ENCODE measurements around the gene ARV1. TPM values are rescaled to one million over a fixed set of nuclear protein-coding genes. Genes with fewer than 3 reads are reported as not detected.

ARV1 gene
- total and polyA plus RNA-seq, 10 of the 15 experiments (the other 5 are each of a cell fraction or from before 2014, with no cell fraction given), result 23.2 to 55.1 (median 35.6) TPM

- no TSS peak for BruUV-seq (replicated peaks)
- ChIA-PET SMC1A (ENCODE audit: uncharacterized antibody, unreplicated experiment) (no interaction called here), POLR2A (no interaction called here), RAD21 (ENCODE audit: unreplicated experiment) (no interaction called here), CTCF (no interaction called here)
- Histone ChIP-seq H3K36me3 (ENCODE audit: control insufficient read depth in 2 of 2, insufficient read depth in 2 of 2, low read length in 1 of 2) (peaks cover 0 to 8% of the 10 kb centered on the region in 2 experiments; a peak in 3 of 4 replicates), H3K4me2 (ENCODE audit: control insufficient read depth, insufficient read depth) (no peak overlapping the region), H4K20me1 (ENCODE audit: control insufficient read depth, insufficient read depth) (no peaks in the 10 kb centered on the region), H3K9ac (ENCODE audit: control insufficient read depth, insufficient read depth, low read length) (no peak overlapping the region), H3K4me3 (no peak overlapping the region), H3K4me1 (ENCODE audit: control insufficient read depth, insufficient read depth, low read length) (no peaks in the 10 kb centered on the region), H3K79me2 (ENCODE audit: control insufficient read depth, insufficient read depth, low read length) (no peaks in the 10 kb centered on the region), H3K9me3 (replicated peaks; ENCODE audit: control insufficient read depth, insufficient read depth, low read length) (no peaks in the 10 kb centered on the region), H3K27ac (ENCODE audit: control insufficient read depth, insufficient read depth) (no peak overlapping the region), H2AFZ (ENCODE audit: control insufficient read depth, low read depth, low read length) (no peak overlapping the region), H3K27me3 (replicated peaks in 1 of 2; ENCODE audit: control insufficient read depth in 2 of 2, insufficient read depth in 2 of 2, low read length in 1 of 2) (no peaks in the 10 kb centered on the region)
- no peak for ATAC-seq
- no peak for TF ChIP-seq RFX5 (IDR thresholded peaks at IDR 0.05; ENCODE audit: low read depth, low read length)
- no peak for TF ChIP-seq RCOR1 (conservative IDR thresholded peaks at IDR 0.05; ENCODE audit: low read depth, low read length)
- no peak for TF ChIP-seq PBX3 (IDR thresholded peaks at IDR 0.05; ENCODE audit: insufficient replicate concordance, low read depth, low read length)
- intact Hi-C loops (cut with micrococcal nuclease; ENCODE audit: unreplicated experiment), result no loop called here
- WGBS (ENCODE audit: insufficient coverage, insufficient replicate concordance, low lambda C conversion rate, missing lambda C conversion rate), result 97% methylated on average over 2 of the region's 2 CpGs
- in situ Hi-C loops (cut with MboI), result no loop called here
- no peak for FAIRE-seq
- no peak for DNase-seq (ENCODE audit: low read depth, low spot score)
Observed at GRCh38 chr1:230943048-230943593, 35.8 kb upstream of the ARV1 start.

- ATAC-seq (no peak), DNase-seq (ENCODE audit: low read depth, low spot score) (no peak), FAIRE-seq (no peak)
- WGBS (ENCODE audit: insufficient coverage, insufficient replicate concordance, low lambda C conversion rate, missing lambda C conversion rate), result 35% methylated on average over 1 of the region's 1 CpG
- no peak overlapping the region for H3K4me2 ChIP-seq (ENCODE audit: control insufficient read depth, insufficient read depth)
- no peaks in the 10 kb centered on the region for H3K27me3 ChIP-seq (replicated peaks in 1 of 2; ENCODE audit: control insufficient read depth in 2 of 2, insufficient read depth in 2 of 2, low read length in 1 of 2)
- POLR2A ChIA-PET, result no interaction called here
- no peak overlapping the region for H3K27ac ChIP-seq (ENCODE audit: control insufficient read depth, insufficient read depth)
- in situ Hi-C loops (cut with MboI) (no loop called here), intact Hi-C loops (cut with micrococcal nuclease; ENCODE audit: unreplicated experiment) (no loop called here)
- no peaks in the 10 kb centered on the region for H3K79me2 ChIP-seq (ENCODE audit: control insufficient read depth, insufficient read depth, low read length)
- SMC1A ChIA-PET (ENCODE audit: uncharacterized antibody, unreplicated experiment), result interaction anchor here (1.5 kb wide), 1 partner anchor 31 kb away, joined by 3 read pairs; the partner anchor contains the start of genes ARV1 and TTC13
- H3K9me3 ChIP-seq (replicated peaks; ENCODE audit: control insufficient read depth, insufficient read depth, low read length), result no peaks in the 10 kb centered on the region
- no peak overlapping the region for H3K9ac ChIP-seq (ENCODE audit: control insufficient read depth, insufficient read depth, low read length)
- BruUV-seq (replicated peaks), result no TSS peak
- no peak overlapping the region for H2AFZ ChIP-seq (ENCODE audit: control insufficient read depth, low read depth, low read length)
- H3K36me3 ChIP-seq (ENCODE audit: control insufficient read depth in 2 of 2, insufficient read depth in 2 of 2, low read length in 1 of 2), result peaks cover 0 to 2% of the 10 kb centered on the region in 2 experiments; a peak in 1 of 4 replicates
- H3K4me3 ChIP-seq, result no peak overlapping the region
- CTCF ChIA-PET, result no interaction called here
- no peaks in the 10 kb centered on the region for H3K4me1 ChIP-seq (ENCODE audit: control insufficient read depth, insufficient read depth, low read length)
- RAD21 ChIA-PET (ENCODE audit: unreplicated experiment), result no interaction called here
- H4K20me1 ChIP-seq (ENCODE audit: control insufficient read depth, insufficient read depth), result no peaks in the 10 kb centered on the region
- TF ChIP-seq PKNOX1 (IDR thresholded peaks at IDR 0.05), result no peak
- no peak for TF ChIP-seq SMAD5 (IDR thresholded peaks at IDR 0.05; ENCODE audit: low read depth)
- TF ChIP-seq PRDM15 (CRISPR knock-in tag; IDR thresholded peaks at IDR 0.05), result no peak
- no peak for TF ChIP-seq POLR2A (IDR thresholded peaks at IDR 0.05; ENCODE audit: low read depth, low read length)
- no peak for TF ChIP-seq CHD1 (IDR thresholded peaks at IDR 0.05; ENCODE audit: low read depth, low read length)
- no peak for TF ChIP-seq CREB1 (IDR thresholded peaks at IDR 0.05; ENCODE audit: low read depth)
- no peak for TF ChIP-seq ELK1 (IDR thresholded peaks at IDR 0.05; ENCODE audit: low read depth, low read length)
Observed at GRCh38 chr1:230948301-230948700, 30.6 kb upstream of the ARV1 start.
